ENCODE data around the gene PIK3CD. TPM values are rescaled to one million over a fixed set of nuclear protein-coding genes. Genes with fewer than 3 reads are reported as not detected.

Gene PIK3CD
- total and polyA plus RNA-seq, 2 of the 8 experiments (the other 6 are each of a cell fraction or from before 2014, with no cell fraction given): 20.6 to 24.1 TPM

DNA sequence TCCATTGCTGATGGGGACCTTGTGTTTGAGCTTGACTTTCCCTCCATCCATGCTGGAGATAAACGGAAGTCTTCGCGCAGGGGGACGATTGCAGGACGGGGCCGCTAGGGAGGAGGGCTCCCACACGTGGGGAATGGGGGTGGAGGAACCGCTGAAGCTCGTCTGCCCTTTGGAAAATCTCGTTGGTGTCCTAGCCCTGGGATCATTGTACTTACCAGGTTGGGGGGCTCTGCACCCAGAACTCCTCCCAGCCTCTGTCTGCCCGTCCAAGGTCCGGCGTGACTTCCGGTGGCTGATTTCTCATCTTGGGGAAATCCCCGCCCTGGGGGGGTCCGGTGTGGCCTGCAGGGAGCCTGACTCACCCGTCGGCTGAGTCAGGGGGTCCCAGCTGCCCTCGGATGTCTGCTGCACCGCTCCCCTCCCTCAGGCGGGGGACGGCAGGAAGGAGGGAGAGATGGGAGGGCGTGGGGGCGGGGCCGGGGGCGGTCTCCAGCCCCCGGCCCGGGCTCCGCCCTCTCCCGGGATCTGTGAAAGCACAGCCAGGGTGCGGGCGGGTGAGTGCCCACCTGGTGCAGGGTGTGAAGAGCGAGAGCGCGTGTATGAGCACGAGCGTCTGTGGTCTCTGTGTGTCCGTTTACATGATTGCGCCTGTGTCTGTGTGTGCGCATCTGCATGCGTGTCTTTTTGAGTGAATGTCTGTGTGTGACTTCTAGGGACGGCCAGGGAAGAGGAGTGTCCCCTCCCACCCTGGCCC lies 35.8 kb downstream of the PIK3CD start:
- H3K56ac ChIP-seq (replicated peaks; ENCODE audit: insufficient read length, low read depth, low read length): no peak overlapping the region
- peak overlapping the region; percentile 81 for H4K91ac ChIP-seq (replicated peaks; ENCODE audit: insufficient read length, low read length)
- H2BK20ac ChIP-seq (ENCODE audit: low read length): no peak overlapping the region
- H3K4me1 ChIP-seq (replicated peaks in 1 of 4; ENCODE audit: control insufficient read depth in 3 of 4, insufficient read depth in 4 of 4, low read length in 3 of 4): peaks cover 7 to 21% (median 13%) of the 10 kb centered on the region in 4 experiments
- WGBS, 2 experiments (ENCODE audit: extremely low coverage in 1 of 2, insufficient coverage in 1 of 2, insufficient read length in 1 of 2, insufficient replicate concordance in 2 of 2, low coverage in 1 of 2, low lambda C conversion rate in 2 of 2, missing lambda C conversion rate in 1 of 2): 3% methylated on average over 28 of the region's 42 CpGs; no CpG with 5 or more reads in 1 of the 2 experiments
- peak overlapping the region; percentile 65 to 95 (median 76) for H3K4me3 ChIP-seq (ENCODE audit: extremely low read depth in 1 of 4, insufficient read depth in 2 of 4, low read depth in 3 of 4, low read length in 4 of 4)
- H3K18ac ChIP-seq (ENCODE audit: extremely low read depth, low read length): peak overlapping the region; percentile 99
- CTCF ChIA-PET (ENCODE audit: partially characterized antibody): interaction anchor here (0.6 to 7.3 kb wide), 10 partner anchors 11 to 395 kb away, joined by 3 to 49 read pairs (median 4); no protein-coding TSS in a partner anchor
- H3K23me2 ChIP-seq (ENCODE audit: low read depth, low read length): peaks cover 25% of the 10 kb centered on the region
- H2AK5ac ChIP-seq (ENCODE audit: low read depth, low read length): no peak overlapping the region
- H2BK15ac ChIP-seq (ENCODE audit: low read length): no peak overlapping the region; the same call in 1 of the 2 replicates
- H3K9ac ChIP-seq (replicated peaks in 1 of 4; ENCODE audit: extremely low read depth in 1 of 4, low read depth in 3 of 4, low read length in 3 of 4): peak overlapping the region in 3 of 4 experiments; percentile 62 to 78 (median 62); a peak in 5 of 7 replicates
- H3K4me2 ChIP-seq (ENCODE audit: insufficient read depth in 1 of 2, low read depth in 2 of 2, low read length in 2 of 2): peak overlapping the region; percentile 97 to 98
- peaks cover 0 to 13% (median 11%) of the 10 kb centered on the region in 4 experiments; a peak in 6 of 7 replicates for H3K27me3 ChIP-seq (replicated peaks in 1 of 4; ENCODE audit: control insufficient read depth in 3 of 4, extremely low read depth in 1 of 4, insufficient read depth in 3 of 4, low read length in 3 of 4)
- no peak overlapping the region for H2BK120ac ChIP-seq (replicated peaks; ENCODE audit: low read depth, low read length)
- peak overlapping the region; percentile 58 for H3K4ac ChIP-seq (replicated peaks; ENCODE audit: insufficient read length, low read depth, low read length)
- peak overlapping the region; percentile 74; the same call in 1 of the 2 replicates for H4K8ac ChIP-seq (ENCODE audit: extremely low read depth, insufficient read depth, low read length)
- POLR2A ChIA-PET (ENCODE audit: partially characterized antibody): interaction anchor here (0.9 to 2.6 kb wide), 10 partner anchors 9 to 148 kb away, joined by 3 to 9 read pairs (median 4); partner anchors contain the start of genes PIK3CD and SLC25A33
- no peak overlapping the region for H3K23ac ChIP-seq (ENCODE audit: insufficient read length)
- FAIRE-seq: no peak
- H3K9me3 ChIP-seq (ENCODE audit: insufficient read depth in 2 of 2, low read depth in 1 of 2, low read length in 1 of 2): no peaks in the 10 kb centered on the region
- H3K79me1 ChIP-seq (ENCODE audit: low read depth, low read length): no peaks in the 10 kb centered on the region
- DNase-seq (ENCODE audit: low read depth in 1 of 2, low spot score in 2 of 2): peak; percentile 75
- H4K20me1 ChIP-seq (replicated peaks in 1 of 2; ENCODE audit: control insufficient read depth in 1 of 2, insufficient read depth in 2 of 2, low read length in 2 of 2): no peaks in the 10 kb centered on the region
- H3K79me2 ChIP-seq (ENCODE audit: control insufficient read depth in 1 of 2, insufficient read depth in 2 of 2, low read length in 2 of 2): no peaks in the 10 kb centered on the region
- H2BK5ac ChIP-seq (ENCODE audit: low read depth, low read length): peak overlapping the region; percentile 66; the same call in 1 of the 2 replicates
- H2AFZ ChIP-seq (ENCODE audit: low read length): peak overlapping the region; percentile 49; the same call in 1 of the 2 replicates
- peak overlapping the region; percentile 75; the same call in 1 of the 2 replicates for H2BK12ac ChIP-seq (ENCODE audit: low read depth, low read length)
- H3K36me3 ChIP-seq (ENCODE audit: control insufficient read depth in 2 of 4, insufficient read depth in 4 of 4, low read length in 3 of 4): no peaks in the 10 kb centered on the region; a peak in 1 of 8 replicates
- H4K5ac ChIP-seq (ENCODE audit: insufficient read length, low read depth, low read length): peak overlapping the region; percentile 67
- H3K27ac ChIP-seq (ENCODE audit: low read depth, low read length): peak overlapping the region; percentile 62
- no peak overlapping the region for H3K14ac ChIP-seq (ENCODE audit: insufficient read length)
- TF ChIP-seq CTBP2 (IDR thresholded peaks at IDR 0.05; ENCODE audit: borderline replicate concordance, insufficient read depth, insufficient read length, low read length): no peak
- TF ChIP-seq KDM4A (IDR thresholded peaks at IDR 0.05; ENCODE audit: low read depth, low read length, severe bottlenecking): peak; percentile 41
- no peak for TF ChIP-seq RFX5 (IDR thresholded peaks at IDR 0.05; ENCODE audit: borderline replicate concordance, low read depth, low read length)
- TF ChIP-seq EGR1 (IDR thresholded peaks at IDR 0.05; ENCODE audit: borderline replicate concordance, low read depth, low read length): peak; percentile 16; the same call in 1 of the 2 replicates
- TF ChIP-seq, protein P1, sequence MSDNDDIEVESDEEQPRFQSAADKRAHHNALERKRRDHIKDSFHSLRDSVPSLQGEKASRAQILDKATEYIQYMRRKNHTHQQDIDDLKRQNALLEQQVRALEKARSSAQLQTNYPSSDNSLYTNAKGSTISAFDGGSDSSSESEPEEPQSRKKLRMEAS (IDR thresholded peaks at IDR 0.05): peak; percentile 78
- TF ChIP-seq CTCF (IDR thresholded peaks at IDR 0.05; ENCODE audit: control extremely low read depth in 1 of 3, insufficient read depth in 1 of 3, low read depth in 1 of 3, low read length in 3 of 3): no peak
- 0 out of 2 replicates have a peak, but pooled peaks have one; percentile 31 for TF ChIP-seq SP4 (IDR thresholded peaks at IDR 0.05; ENCODE audit: low read length)

All from H1 (cell line).